ENCODE measurements around the gene IGFALS. TPM values are rescaled to one million over a fixed set of nuclear protein-coding genes. Genes with fewer than 3 reads are reported as not detected.

Gene IGFALS
- total RNA-seq: under 1 TPM in 1 of 2 experiments, not detected in 1; 0.23 TPM

GRCh38 chr16:1793578-1794220 lies at the start of gene IGFALS:
IGFALS (minus strand) TSS chr16:1793705; CDS start chr16:1793652, 53 bp downstream.
- H3K4me1 Mint-ChIP-seq: peaks cover 1% of the 10 kb centered on the region
- no peak within 1 kb of the TSS for H3K27ac Mint-ChIP-seq
- POLR2A ChIA-PET: interaction anchor here (1.1 to 1.4 kb wide), 2 partner anchors 11 to 33 kb away, joined by 3 to 5 read pairs; partner anchors contain the start of genes FAHD1, NUBP2 and SPSB3
- no peak for DNase-seq
- H3K36me3 Mint-ChIP-seq (ENCODE audit: low read depth): peaks cover 4% of the 10 kb centered on the region
- no peak within 1 kb of the TSS for H3K4me3 Mint-ChIP-seq
- peaks cover 2% of the 10 kb centered on the region for H3K9me3 Mint-ChIP-seq
- H3K27me3 Mint-ChIP-seq: no peaks in the 10 kb centered on the region
- CTCF ChIA-PET: interaction anchor here (0.6 kb wide), 1 partner anchor 34 kb away, joined by 3 read pairs; no protein-coding TSS in a partner anchor

- Mint-ChIP-seq H3K4me1 (peaks cover 2% of the 10 kb centered on the region), H3K4me3 (no peak overlapping the region), H3K27me3 (no peaks in the 10 kb centered on the region), H3K36me3 (ENCODE audit: low read depth) (no peaks in the 10 kb centered on the region), H3K27ac (no peak overlapping the region), H3K9me3 (no peaks in the 10 kb centered on the region)
- ChIA-PET POLR2A (interaction anchor here (1.0 kb wide), 1 partner anchor 12 kb away, joined by 3 read pairs; the partner anchor contains the start of gene FAHD1), CTCF (interaction anchor here (1.6 kb wide), 1 partner anchor 11 kb away, joined by 3 read pairs; no protein-coding TSS in a partner anchor)
- no peak for DNase-seq
Observed at GRCh38 chr16:1839554-1839953, 46.0 kb upstream of the IGFALS start.

- Mint-ChIP-seq H3K36me3 (ENCODE audit: low read depth) (peaks cover 4% of the 10 kb centered on the region), H3K4me1 (peaks cover 4% of the 10 kb centered on the region), H3K4me3 (no peak overlapping the region), H3K27ac (no peak overlapping the region), H3K27me3 (no peaks in the 10 kb centered on the region), H3K9me3 (no peaks in the 10 kb centered on the region)
- ChIA-PET POLR2A (no interaction called here), CTCF (no interaction called here)
- no peak for DNase-seq
Observed at GRCh38 chr16:1834096-1834495, 40.6 kb upstream of the IGFALS start.

GRCh38 chr16:1832838-1833454 lies 39.4 kb upstream of the IGFALS start:
- POLR2A ChIA-PET: no interaction called here
- no peak overlapping the region for H3K27ac Mint-ChIP-seq
- H3K9me3 Mint-ChIP-seq: no peaks in the 10 kb centered on the region

GRCh38 chr16:1831186-1832075 lies 37.9 kb upstream of the IGFALS start:
- ChIA-PET POLR2A (no interaction called here), CTCF (no interaction called here)
- DNase-seq: no peak
- H3K9me3 Mint-ChIP-seq: no peaks in the 10 kb centered on the region
- H3K36me3 Mint-ChIP-seq (ENCODE audit: low read depth): peaks cover 4% of the 10 kb centered on the region
- no peaks in the 10 kb centered on the region for H3K27me3 Mint-ChIP-seq
- no peak overlapping the region for H3K4me3 Mint-ChIP-seq
- no peak overlapping the region for H3K27ac Mint-ChIP-seq
- peaks cover 22% of the 10 kb centered on the region for H3K4me1 Mint-ChIP-seq

More at GRCh38 chr16:1832838-1833454, 39.4 kb upstream of the IGFALS start:
- DNase-seq: no peak
- Mint-ChIP-seq H3K4me3 (no peak overlapping the region), H3K36me3 (ENCODE audit: low read depth) (peaks cover 4% of the 10 kb centered on the region), H3K27me3 (no peaks in the 10 kb centered on the region), H3K4me1 (peaks cover 14% of the 10 kb centered on the region)
- CTCF ChIA-PET: no interaction called here

GRCh38 chr16:1830213-1830612 lies 36.7 kb upstream of the IGFALS start:
- no peak overlapping the region for H3K4me3 Mint-ChIP-seq

GRCh38 chr16:1828645-1829410 lies 35.3 kb upstream of the IGFALS start:
- POLR2A ChIA-PET: interaction anchor here (1.1 kb wide), 1 partner anchor 9 kb away, joined by 4 read pairs; no protein-coding TSS in a partner anchor
- no peaks in the 10 kb centered on the region for H3K27me3 Mint-ChIP-seq

More at GRCh38 chr16:1830213-1830612, 36.7 kb upstream of the IGFALS start:
- peaks cover 4% of the 10 kb centered on the region for H3K36me3 Mint-ChIP-seq (ENCODE audit: low read depth)
- H3K27me3 Mint-ChIP-seq: no peaks in the 10 kb centered on the region
- no peak for DNase-seq
- POLR2A ChIA-PET: no interaction called here
- no peaks in the 10 kb centered on the region for H3K9me3 Mint-ChIP-seq
- H3K4me1 Mint-ChIP-seq: peaks cover 29% of the 10 kb centered on the region
- no peak overlapping the region for H3K27ac Mint-ChIP-seq
- CTCF ChIA-PET: no interaction called here

GRCh38 chr16:1826691-1827573 lies 33.4 kb upstream of the IGFALS start, which contains the start of the genes FAHD1 and HAGH:
FAHD1 (plus strand) TSS chr16:1827206; CDS start chr16:1827239, 33 bp downstream.
HAGH (minus strand) TSS chr16:1826825; CDS start chr16:1826787, 38 bp downstream.
- no peaks in the 10 kb centered on the region for H3K9me3 Mint-ChIP-seq
- CTCF ChIA-PET: interaction anchor here (0.7 to 2.2 kb wide), 5 partner anchors 14 to 121 kb away, joined by 3 to 9 read pairs (median 3); partner anchors contain the start of genes EME2, MAPK8IP3, MRPS34 and NUBP2
- peak within 1 kb of the TSS; percentile 81 for H3K27ac Mint-ChIP-seq
- H3K4me1 Mint-ChIP-seq: peaks cover 42% of the 10 kb centered on the region
- POLR2A ChIA-PET: interaction anchor here (0.7 to 3.0 kb wide), 19 partner anchors 11 to 518 kb away, joined by 3 to 20 read pairs (median 3); partner anchors contain the start of genes EME2, IGFALS, MAPK8IP3 and MRPS34
- peaks cover 4% of the 10 kb centered on the region for H3K36me3 Mint-ChIP-seq (ENCODE audit: low read depth)
- peak; percentile 91 for DNase-seq
- no peaks in the 10 kb centered on the region for H3K27me3 Mint-ChIP-seq
- peak within 1 kb of the TSS; percentile 96 for H3K4me3 Mint-ChIP-seq

More at GRCh38 chr16:1828645-1829410, 35.3 kb upstream of the IGFALS start:
- DNase-seq: no peak
- H3K27ac Mint-ChIP-seq: no peak overlapping the region
- peaks cover 42% of the 10 kb centered on the region for H3K4me1 Mint-ChIP-seq
- H3K4me3 Mint-ChIP-seq: peak overlapping the region; percentile 14
- H3K9me3 Mint-ChIP-seq: no peaks in the 10 kb centered on the region
- H3K36me3 Mint-ChIP-seq (ENCODE audit: low read depth): peaks cover 4% of the 10 kb centered on the region
- CTCF ChIA-PET: interaction anchor here (1.1 kb wide), 1 partner anchor 10 kb away, joined by 3 read pairs; no protein-coding TSS in a partner anchor

GRCh38 chr16:1825864-1826690 lies 32.6 kb upstream of the IGFALS start:
- Mint-ChIP-seq H3K27me3 (no peaks in the 10 kb centered on the region), H3K4me1 (peaks cover 42% of the 10 kb centered on the region), H3K9me3 (no peaks in the 10 kb centered on the region), H3K36me3 (ENCODE audit: low read depth) (peaks cover 4% of the 10 kb centered on the region), H3K27ac (peak overlapping the region; percentile 81), H3K4me3 (peak overlapping the region; percentile 83)
- POLR2A ChIA-PET: interaction anchor here (0.8 to 3.0 kb wide), 7 partner anchors 12 to 215 kb away, joined by 3 to 20 read pairs (median 5); partner anchors contain the start of genes EME2, MAPK8IP3, NUBP2 and RPS2
- CTCF ChIA-PET: interaction anchor here (1.3 to 2.2 kb wide), 2 partner anchors 15 to 120 kb away, joined by 3 to 9 read pairs; partner anchors contain the start of gene MAPK8IP3
- peak; percentile 77 for DNase-seq

- peak overlapping the region; percentile 81 for H3K27ac Mint-ChIP-seq
- CTCF ChIA-PET: no interaction called here
- no peaks in the 10 kb centered on the region for H3K36me3 Mint-ChIP-seq (ENCODE audit: low read depth)
- no peaks in the 10 kb centered on the region for H3K9me3 Mint-ChIP-seq
- peaks cover 42% of the 10 kb centered on the region for H3K4me1 Mint-ChIP-seq
- POLR2A ChIA-PET: interaction anchor here (0.8 to 3.0 kb wide), 4 partner anchors 42 to 118 kb away, joined by 3 to 20 read pairs (median 3); partner anchors contain the start of genes EME2, NUBP2 and SPSB3
- DNase-seq: no peak
- no peaks in the 10 kb centered on the region for H3K27me3 Mint-ChIP-seq
- H3K4me3 Mint-ChIP-seq: peak overlapping the region; percentile 83
Observed at GRCh38 chr16:1825381-1825863, 31.9 kb upstream of the IGFALS start.
